LNCaP clone FGC (cell line): Measurements from ENCODE around the gene TTC3.
"Not testable (repeated sequence)": the region's sequence is repeated elsewhere in the genome, so short reads cannot be mapped to it uniquely, and the experiment has no call there.

ENCODE experiments used
- DNase-seq: peaks from one replicate; pipeline ENCODE4 v3.0.0-alpha.2; 2011; ENCODE audit warnings: low read depth
- H3K4me3 ChIP-seq: 2 replicates; pipeline ENCODE4 v1.5.1; 2011; ENCODE audit warnings: mild to moderate bottlenecking, low read depth, low read length, control low read depth
- CTCF ChIP-seq: IDR thresholded peaks from 2 replicates; pipeline ENCODE4 v1.5.1; 2012; ENCODE audit warnings: mild to moderate bottlenecking; ENCODE audit not compliant: control insufficient read depth, insufficient read depth; ENCODE audit errors: extremely low read depth

TTC3 gene

GRCh38 chr21:37045556-37045955, 27.5 kb upstream of the TTC3 start:
- no peak overlapping the region for H3K4me3 ChIP-seq
- no peak for TF ChIP-seq CTCF
- no peak for DNase-seq

- no peak for TF ChIP-seq CTCF
- no peak for DNase-seq
- no peak overlapping the region for H3K4me3 ChIP-seq
Observed at GRCh38 chr21:37047079-37047478, 26.0 kb upstream of the TTC3 start.

GRCh38 chr21:37049741-37050140, 23.3 kb upstream of the TTC3 start:
- H3K4me3 ChIP-seq, DNase-seq: not testable (repeated sequence)

- no peak overlapping the region for H3K4me3 ChIP-seq
- DNase-seq = no peak
- TF ChIP-seq CTCF = no peak
Observed at GRCh38 chr21:37055271-37055855, 17.7 kb upstream of the TTC3 start.

- TF ChIP-seq CTCF = no peak
- DNase-seq = no peak
- no peak overlapping the region for H3K4me3 ChIP-seq
Observed at GRCh38 chr21:37057614-37058013, 15.4 kb upstream of the TTC3 start.

- DNase-seq = no peak
- H3K4me3 ChIP-seq = no peak overlapping the region
- TF ChIP-seq CTCF = no peak
Observed at GRCh38 chr21:37058261-37058660, 14.8 kb upstream of the TTC3 start.

- no peak for TF ChIP-seq CTCF
- no peak for DNase-seq
- no peak overlapping the region for H3K4me3 ChIP-seq
Observed at GRCh38 chr21:37059181-37059580, 13.9 kb upstream of the TTC3 start.
